Measurements from ENCODE around the gene ZNF577. TPM values are rescaled to one million over a fixed set of nuclear protein-coding genes. Genes with fewer than 3 reads are reported as not detected.

Gene ZNF577
- total RNA-seq, 1 donor from 2014 or later, result 11.0 TPM

GRCh38 chr19:51821921-51822320, 65.8 kb downstream of the ZNF577 start:
- Histone ChIP-seq H3K9me3 (ENCODE audit: control insufficient read depth in 3 of 3, low read length in 3 of 3) (peaks cover 0 to 3% (median under 1%) of the 10 kb centered on the region in 3 donors), H3K27ac (ENCODE audit: low read depth, low read length) (peak overlapping the region; percentile 9), H3K4me3 (ENCODE audit: low read length in 3 of 3) (no peak overlapping the region), H3K36me3 (ENCODE audit: control insufficient read depth in 3 of 3, insufficient read depth in 3 of 3, low read length in 3 of 3) (no peaks in the 10 kb centered on the region), H3K9ac (ENCODE audit: low read depth in 1 of 3, low read length in 3 of 3) (no peak overlapping the region), H3K27me3 (ENCODE audit: control insufficient read depth in 3 of 3, insufficient read depth in 3 of 3, low read length in 3 of 3) (no peaks in the 10 kb centered on the region), H3K4me1 (ENCODE audit: control insufficient read depth in 3 of 3, insufficient read depth in 3 of 3, low read length in 3 of 3) (no peaks in the 10 kb centered on the region)

GRCh38 chr19:51821456-51821855, 66.3 kb downstream of the ZNF577 start:
- Histone ChIP-seq H3K36me3 (ENCODE audit: control insufficient read depth in 3 of 3, insufficient read depth in 3 of 3, low read length in 3 of 3) (no peaks in the 10 kb centered on the region), H3K27me3 (ENCODE audit: control insufficient read depth in 3 of 3, insufficient read depth in 3 of 3, low read length in 3 of 3) (no peaks in the 10 kb centered on the region), H3K27ac (ENCODE audit: low read depth, low read length) (no peak overlapping the region), H3K9me3 (ENCODE audit: control insufficient read depth in 3 of 3, low read length in 3 of 3) (peaks cover 0 to 3% (median 0%) of the 10 kb centered on the region in 3 donors), H3K9ac (ENCODE audit: low read depth in 1 of 3, low read length in 3 of 3) (no peak overlapping the region), H3K4me3 (ENCODE audit: low read length in 3 of 3) (no peak overlapping the region), H3K4me1 (ENCODE audit: control insufficient read depth in 3 of 3, insufficient read depth in 3 of 3, low read length in 3 of 3) (no peaks in the 10 kb centered on the region)

Other genes starting within 250 kb of the ZNF577 start
- not detected for gene SIGLEC14, start 241.1 kb downstream of the ZNF577 start, total RNA-seq
- 4.7 TPM for gene SPACA6, start 194.6 kb downstream of the ZNF577 start, total RNA-seq
- under 0.01 TPM for gene HAS1, start 164.0 kb downstream of the ZNF577 start, total RNA-seq
- 7.8 TPM for gene FPR1, start 136.1 kb downstream of the ZNF577 start, total RNA-seq
- gene FPR2, start 126.8 kb downstream of the ZNF577 start, total RNA-seq, result 4.2 TPM
- gene FPR3, start 92.8 kb downstream of the ZNF577 start, total RNA-seq, result 0.52 TPM
- gene ZNF649, start 17.1 kb upstream of the ZNF577 start, total RNA-seq, result 15.7 TPM
- 5.2 TPM for gene ZNF613, start 39.5 kb upstream of the ZNF577 start, total RNA-seq
- gene ZNF350, start 98.9 kb upstream of the ZNF577 start, total RNA-seq, result 10.4 TPM
- 8.4 TPM for gene ZNF615, start 120.3 kb upstream of the ZNF577 start, total RNA-seq
- gene ZNF614, start 140.4 kb upstream of the ZNF577 start, total RNA-seq, result 7.8 TPM
- 11.5 TPM for gene ZNF432, start 160.9 kb upstream of the ZNF577 start, total RNA-seq
- 19.8 TPM for gene ZNF841, start 207.8 kb upstream of the ZNF577 start, total RNA-seq

Measured in skeletal muscle tissue (tissue), 4 donors.